ENCODE data around the gene MRPL43.

Gene MRPL43

GRCh38 chr10:101002456-101002855, 15.2 kb upstream of the MRPL43 start:
- TF ChIP-seq, protein P1, sequence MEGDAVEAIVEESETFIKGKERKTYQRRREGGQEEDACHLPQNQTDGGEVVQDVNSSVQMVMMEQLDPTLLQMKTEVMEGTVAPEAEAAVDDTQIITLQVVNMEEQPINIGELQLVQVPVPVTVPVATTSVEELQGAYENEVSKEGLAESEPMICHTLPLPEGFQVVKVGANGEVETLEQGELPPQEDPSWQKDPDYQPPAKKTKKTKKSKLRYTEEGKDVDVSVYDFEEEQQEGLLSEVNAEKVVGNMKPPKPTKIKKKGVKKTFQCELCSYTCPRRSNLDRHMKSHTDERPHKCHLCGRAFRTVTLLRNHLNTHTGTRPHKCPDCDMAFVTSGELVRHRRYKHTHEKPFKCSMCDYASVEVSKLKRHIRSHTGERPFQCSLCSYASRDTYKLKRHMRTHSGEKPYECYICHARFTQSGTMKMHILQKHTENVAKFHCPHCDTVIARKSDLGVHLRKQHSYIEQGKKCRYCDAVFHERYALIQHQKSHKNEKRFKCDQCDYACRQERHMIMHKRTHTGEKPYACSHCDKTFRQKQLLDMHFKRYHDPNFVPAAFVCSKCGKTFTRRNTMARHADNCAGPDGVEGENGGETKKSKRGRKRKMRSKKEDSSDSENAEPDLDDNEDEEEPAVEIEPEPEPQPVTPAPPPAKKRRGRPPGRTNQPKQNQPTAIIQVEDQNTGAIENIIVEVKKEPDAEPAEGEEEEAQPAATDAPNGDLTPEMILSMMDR (conservative IDR thresholded peaks at IDR 0.05; ENCODE audit: low read depth, low read length), result no peak
- no peak overlapping the region for H3K4me3 ChIP-seq (ENCODE audit: low read length)
- no peak for DNase-seq (ENCODE audit: low read depth)

- TF ChIP-seq, protein P1 (conservative IDR thresholded peaks at IDR 0.05; ENCODE audit: low read depth, low read length), result no peak
- no peak for DNase-seq (ENCODE audit: low read depth)
- H3K4me3 ChIP-seq (ENCODE audit: low read length), result peak overlapping the region; percentile 87
Measured at GRCh38 chr10:101001659-101002035, 14.3 kb upstream of the MRPL43 start.

- peak overlapping the region; percentile 87 for H3K4me3 ChIP-seq (ENCODE audit: low read length)
- peak; percentile 67 for DNase-seq (ENCODE audit: low read depth)
- TF ChIP-seq, protein P1 (conservative IDR thresholded peaks at IDR 0.05; ENCODE audit: low read depth, low read length), result no peak
Measured at GRCh38 chr10:101000915-101001658, 13.8 kb upstream of the MRPL43 start.

GRCh38 chr10:101000127-101000914, 13.0 kb upstream of the MRPL43 start:
- TF ChIP-seq, protein P1 (conservative IDR thresholded peaks at IDR 0.05; ENCODE audit: low read depth, low read length), result no peak
- no peak for DNase-seq (ENCODE audit: low read depth)
- H3K4me3 ChIP-seq (ENCODE audit: low read length), result peak overlapping the region; percentile 87

GRCh38 chr10:100999742-101000126, 12.4 kb upstream of the MRPL43 start, which contains the start of gene LZTS2:
TSS of gene LZTS2 (plus strand) at chr10:100999808. CDS start at chr10:101002539, 2,731 bp downstream.
- no peak for DNase-seq (ENCODE audit: low read depth)
- H3K4me3 ChIP-seq (ENCODE audit: low read length), result peak within 1 kb of the TSS; percentile 87
- TF ChIP-seq, protein P1 (conservative IDR thresholded peaks at IDR 0.05; ENCODE audit: low read depth, low read length), result no peak

- H3K4me3 ChIP-seq (ENCODE audit: low read length), result peak overlapping the region; percentile 77
- DNase-seq (ENCODE audit: low read depth), result no peak
- TF ChIP-seq, protein P1 (conservative IDR thresholded peaks at IDR 0.05; ENCODE audit: low read depth, low read length), result peak; percentile 69
Measured at GRCh38 chr10:100998991-100999741, 11.9 kb upstream of the MRPL43 start.

Data from retinal pigment epithelial cell (primary cell).